Calu3 (cell line): ENCODE measurements around the gene KCNG1. TPM values are rescaled to one million over a fixed set of nuclear protein-coding genes. Genes with fewer than 3 reads are reported as not detected.

Experiments used
- BruUV-seq: library from RNA; stranded (reverse); fragments of 400-500 nt; replicated peaks from 2 replicates; lab custom pipeline; 2021; lab: Mats Ljungman, UMichigan
- CTCF ChIA-PET: fragments of 300-600 bp; sonication (Branson Sonifier 250); formaldehyde crosslinking; loops from one replicate; lab custom pipeline; 2022; ENCODE audit warnings: antibody characterized with exemption; lab: Charles Lee
- DNase-seq: peaks from one replicate; pipeline ENCODE4 v3.0.0; 2022
- H3K27ac Mint-ChIP-seq: one replicate; pipeline ENCODE4 v1.8.0; 2022; ENCODE audit warnings: mixed read lengths; ENCODE audit not compliant: unreplicated experiment
- H3K27me3 Mint-ChIP-seq: one replicate; pipeline ENCODE4 v1.8.0; 2022; ENCODE audit warnings: mixed read lengths; ENCODE audit not compliant: unreplicated experiment
- H3K36me3 Mint-ChIP-seq: one replicate; pipeline ENCODE4 v1.8.0; 2022; ENCODE audit warnings: mild to moderate bottlenecking, moderate library complexity, mixed read lengths; ENCODE audit not compliant: insufficient read depth, unreplicated experiment
- H3K4me1 Mint-ChIP-seq: one replicate; pipeline ENCODE4 v1.8.0; 2022; ENCODE audit warnings: mild to moderate bottlenecking, low read depth, mixed read lengths; ENCODE audit not compliant: unreplicated experiment
- H3K4me3 Mint-ChIP-seq: one replicate; pipeline ENCODE4 v1.8.0; 2022; ENCODE audit warnings: mild to moderate bottlenecking, low read depth, moderate library complexity, mixed read lengths; ENCODE audit not compliant: unreplicated experiment
- H3K9me3 Mint-ChIP-seq: one replicate; pipeline ENCODE4 v1.8.0; 2022; ENCODE audit warnings: low read depth, mixed read lengths; ENCODE audit not compliant: unreplicated experiment
- CTCF ChIP-seq: fragments of 200-600 bp; IDR thresholded peaks from one replicate; pipeline ENCODE4 v1.8.0; 2022; ENCODE audit warnings: antibody characterized with exemption; ENCODE audit not compliant: unreplicated experiment
- intact Hi-C: fragments of 100-400 bp; cut with micrococcal nuclease; formaldehyde crosslinking; loops from one replicate; pipeline ENCODE4 v1.10.0; 2022; ENCODE audit not compliant: unreplicated experiment
- total RNA-seq: library from RNA; stranded (reverse); gene quantifications from 2 replicates; pipeline ENCODE4 v1.2.3, GENCODE V29; 2022

Gene KCNG1
- total RNA-seq, 1 experiment from 2014 or later, result 3.9 TPM

DNA sequence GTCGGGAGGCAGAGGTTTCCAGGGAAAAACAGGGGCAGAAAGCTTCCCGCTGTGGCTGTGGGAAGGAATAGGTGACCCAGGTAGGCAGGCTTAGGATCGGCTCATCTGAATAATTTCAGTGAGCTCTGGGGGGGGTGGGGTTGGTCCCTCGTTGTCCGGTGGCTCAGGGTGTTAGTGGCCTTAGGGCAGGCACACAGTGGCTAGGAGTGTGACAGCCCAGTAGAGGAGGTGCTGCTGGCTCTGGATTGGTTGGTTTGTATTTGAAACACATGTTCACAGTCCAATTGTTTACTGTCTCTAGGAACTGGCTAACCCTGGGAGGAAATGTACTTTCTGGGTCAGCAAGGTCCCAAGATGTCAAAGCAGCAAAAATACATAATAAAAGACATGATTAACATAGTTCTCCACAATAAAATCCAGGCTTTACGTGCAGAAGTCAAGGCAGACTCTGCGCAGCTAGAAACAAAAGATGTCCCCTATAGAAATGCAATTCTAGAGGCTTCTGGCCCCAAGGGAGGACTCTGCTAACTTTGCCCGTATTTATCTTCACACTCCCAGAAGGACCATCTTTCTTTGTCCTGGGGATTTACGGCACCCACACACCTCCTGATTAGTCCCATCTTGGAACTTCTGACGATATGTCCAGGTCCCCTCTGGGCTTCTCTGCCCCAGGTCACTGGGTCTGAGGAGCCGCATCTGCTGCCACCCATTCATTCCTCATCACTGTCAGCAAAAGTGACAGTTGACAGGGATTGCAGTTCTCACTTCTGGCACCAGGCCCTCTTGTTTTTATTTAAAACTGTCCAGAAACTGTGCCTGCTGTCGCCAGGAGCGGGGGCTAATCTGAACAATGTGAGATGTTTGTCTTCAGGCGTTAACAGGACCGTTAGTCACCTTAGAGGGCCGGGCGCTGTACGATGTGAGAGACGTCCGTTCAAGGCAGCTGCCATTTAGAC lies 45.6 kb downstream of the KCNG1 start:
- H3K27me3 Mint-ChIP-seq, result peaks cover 82% of the 10 kb centered on the region
- no peak for TF ChIP-seq CTCF
- H3K36me3 Mint-ChIP-seq, result peaks cover 8% of the 10 kb centered on the region
- no peak for DNase-seq
- CTCF ChIA-PET, result interaction anchor here (0.6 to 0.8 kb wide), 2 partner anchors 10 to 143 kb away, joined by 3 to 5 read pairs; no protein-coding TSS in a partner anchor
- H3K4me3 Mint-ChIP-seq, result no peak overlapping the region
- BruUV-seq, result no TSS peak
- intact Hi-C loops, result no loop called here
- peaks cover 34% of the 10 kb centered on the region for H3K4me1 Mint-ChIP-seq
- H3K9me3 Mint-ChIP-seq, result no peaks in the 10 kb centered on the region
- H3K27ac Mint-ChIP-seq, result no peak overlapping the region

- Mint-ChIP-seq H3K4me3 (no peak overlapping the region), H3K27ac (no peak overlapping the region), H3K4me1 (peaks cover 29% of the 10 kb centered on the region), H3K27me3 (peaks cover 86% of the 10 kb centered on the region), H3K36me3 (peaks cover 8% of the 10 kb centered on the region), H3K9me3 (no peaks in the 10 kb centered on the region)
- intact Hi-C loops, result no loop called here
- TF ChIP-seq CTCF, result no peak
- BruUV-seq, result no TSS peak
- CTCF ChIA-PET, result interaction anchor here (1.1 kb wide), 1 partner anchor 11 kb away, joined by 3 read pairs; no protein-coding TSS in a partner anchor
- no peak for DNase-seq
These were observed 47.1 kb downstream of the KCNG1 start for GRCh38 chr20:50975701-50976330.

GRCh38 chr20:50969912-50970311 lies 53.0 kb downstream of the KCNG1 start:
- intact Hi-C loops, result no loop called here
- Mint-ChIP-seq H3K27ac (no peak overlapping the region), H3K4me1 (no peaks in the 10 kb centered on the region), H3K27me3 (peaks cover 79% of the 10 kb centered on the region), H3K9me3 (no peaks in the 10 kb centered on the region), H3K4me3 (no peak overlapping the region), H3K36me3 (no peaks in the 10 kb centered on the region)
- CTCF ChIA-PET, result interaction anchor here (0.7 kb wide), 1 partner anchor 11 kb away, joined by 3 read pairs; no protein-coding TSS in a partner anchor
- BruUV-seq, result no TSS peak
- no peak for TF ChIP-seq CTCF
- no peak for DNase-seq

DNA sequence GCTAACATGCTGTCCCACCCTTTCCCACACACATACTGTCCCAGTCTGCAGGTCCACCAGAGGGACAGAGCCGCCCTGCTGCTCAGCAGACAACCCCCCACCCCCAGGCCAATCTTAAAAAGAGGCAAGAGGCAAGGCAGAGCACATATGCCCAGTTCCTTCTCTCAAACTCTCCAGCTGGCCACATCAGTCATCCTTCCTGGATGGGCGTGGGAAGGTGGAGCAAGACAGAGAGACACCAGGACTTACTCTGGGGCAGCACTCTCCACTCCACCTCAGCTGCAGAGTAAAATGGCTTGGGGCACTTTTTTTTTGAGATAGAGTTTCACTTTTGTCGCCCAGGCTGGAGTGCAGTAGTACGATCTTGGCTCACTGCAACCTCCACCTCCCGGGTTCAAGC lies 53.5 kb downstream of the KCNG1 start:
- Mint-ChIP-seq H3K27me3 (peaks cover 79% of the 10 kb centered on the region), H3K36me3 (no peaks in the 10 kb centered on the region), H3K4me3 (no peak overlapping the region), H3K4me1 (no peaks in the 10 kb centered on the region), H3K9me3 (no peaks in the 10 kb centered on the region), H3K27ac (no peak overlapping the region)
- no TSS peak for BruUV-seq
- intact Hi-C loops, result no loop called here
- TF ChIP-seq CTCF, result no peak
- no peak for DNase-seq
- CTCF ChIA-PET, result no interaction called here
